ENCODE data around the gene MPRIP. TPM values are rescaled to one million over a fixed set of nuclear protein-coding genes. Genes with fewer than 3 reads are reported as not detected.
A peak's percentile ranks its signal among the peaks of the same experiment; 100 is the strongest.

MPRIP gene
- polyA plus RNA-seq, 1 donor = 205 TPM

- no peak for DNase-seq (ENCODE audit: low read depth)
These were observed 189.5 kb downstream of the MPRIP start for GRCh38 chr17:17231621-17232302.

- no peak for DNase-seq (ENCODE audit: low read depth)
These were observed 190.0 kb downstream of the MPRIP start for GRCh38 chr17:17232303-17232621.

GRCh38 chr17:17235212-17236174 lies 193.2 kb downstream of the MPRIP start:
- DNase-seq (ENCODE audit: low read depth) = no peak

- no peak for DNase-seq (ENCODE audit: low read depth)
These were observed 194.2 kb downstream of the MPRIP start for GRCh38 chr17:17236295-17237025.

DNA sequence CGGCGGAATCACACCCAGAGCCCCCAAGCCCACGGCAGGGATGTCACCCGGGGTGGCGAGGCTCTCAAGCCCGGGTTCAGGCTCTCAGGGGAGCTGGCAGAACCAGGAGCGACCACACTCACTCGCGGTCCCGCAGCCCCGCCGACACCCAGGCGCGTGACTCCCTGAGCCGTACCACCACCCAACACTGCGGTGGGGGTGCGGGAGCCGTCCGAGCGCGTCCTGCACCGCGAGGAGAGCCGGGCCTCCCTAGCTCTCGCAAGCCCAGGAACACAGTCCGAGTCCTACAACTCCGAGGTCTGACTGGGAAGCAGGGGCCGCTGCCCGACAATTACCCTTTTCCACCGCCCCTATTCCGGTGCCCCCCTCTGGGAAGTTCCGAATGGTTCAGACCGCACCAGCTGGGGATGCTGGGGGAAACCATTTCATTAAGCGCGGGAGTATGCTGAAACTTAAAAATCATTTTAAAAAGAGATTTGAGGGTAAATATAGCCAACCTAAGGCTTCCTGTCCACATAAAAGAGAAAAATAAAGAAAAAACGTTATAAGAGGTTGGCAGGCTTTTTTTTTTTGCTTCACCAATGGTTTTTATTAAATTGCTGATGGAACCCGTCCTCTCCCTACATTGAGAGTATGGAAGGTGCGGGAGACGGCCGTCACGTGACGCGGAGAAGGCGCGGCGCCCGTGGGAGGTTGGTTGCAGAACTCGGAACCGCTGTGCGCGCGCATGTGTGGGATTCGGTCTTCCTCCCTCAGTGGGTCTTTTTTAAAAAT lies 195.0 kb downstream of the MPRIP start, which contains the start of gene FLCN:
TSS of gene FLCN (minus strand) at position 143 of the 774 bp plus-strand sequence. CDS start 9,031 bp downstream, outside the sequence.
- DNase-seq (ENCODE audit: low read depth) = peak; percentile 77

DNA sequence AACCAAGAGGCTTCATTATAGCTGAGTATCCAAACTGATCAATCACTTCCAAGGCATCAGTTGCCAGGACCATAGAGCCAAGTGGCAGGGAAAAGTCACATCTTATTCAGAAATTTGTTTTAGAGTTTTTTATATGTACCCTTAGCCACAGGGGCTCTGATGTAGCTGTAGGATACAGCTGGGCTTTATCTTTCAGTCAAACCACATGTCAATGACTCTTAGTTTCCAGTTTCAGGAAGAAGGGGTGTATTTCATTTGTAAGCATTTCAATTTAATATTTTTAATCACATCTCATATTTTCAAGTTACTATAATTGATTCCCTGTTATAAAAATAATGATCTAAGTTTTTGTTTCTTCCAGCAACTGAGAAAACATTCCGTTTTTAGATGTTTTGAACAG lies 197.6 kb downstream of the MPRIP start:
- DNase-seq (ENCODE audit: low read depth) = no peak

DNA sequence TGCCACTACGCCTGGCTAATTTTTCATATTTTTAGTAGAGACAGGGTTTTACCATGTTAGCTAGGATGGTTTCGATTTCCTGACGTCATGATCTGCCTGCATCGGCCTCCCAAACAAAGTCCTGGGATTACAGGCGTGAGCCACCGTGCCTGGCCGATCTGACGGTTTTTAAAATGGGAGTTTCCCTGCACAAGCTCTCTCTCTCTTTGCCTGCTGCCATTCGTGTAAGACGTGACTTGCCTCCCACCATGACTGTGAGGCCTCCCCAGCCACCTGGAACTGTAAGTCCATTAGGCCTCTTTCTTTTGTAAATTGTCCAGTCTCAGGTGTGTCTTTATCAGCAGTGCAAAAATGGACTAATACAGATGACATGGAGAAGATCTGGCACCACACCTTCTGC lies 199.4 kb downstream of the MPRIP start:
- DNase-seq (ENCODE audit: low read depth) = no peak

GRCh38 chr17:17242246-17242645 lies 200.0 kb downstream of the MPRIP start:
- no peak for DNase-seq (ENCODE audit: low read depth)

Other genes with a start within 250 kb of the MPRIP start
- gene TNFRSF13B, start 70.3 kb upstream of the MPRIP start, polyA plus RNA-seq (ENCODE audit: insufficient read length) = 0.13 TPM
- gene PLD6, start 163.9 kb downstream of the MPRIP start, polyA plus RNA-seq (ENCODE audit: insufficient read length) = 3.7 TPM
- 25.4 TPM for gene FLCN, start 194.7 kb downstream of the MPRIP start, polyA plus RNA-seq (ENCODE audit: insufficient read length)
- 76.9 TPM for gene COPS3, start 238.8 kb downstream of the MPRIP start, polyA plus RNA-seq (ENCODE audit: insufficient read length)

Data from forelimb muscle (tissue), 1 donor.